Measurements from ENCODE around the gene APEH.

DNA sequence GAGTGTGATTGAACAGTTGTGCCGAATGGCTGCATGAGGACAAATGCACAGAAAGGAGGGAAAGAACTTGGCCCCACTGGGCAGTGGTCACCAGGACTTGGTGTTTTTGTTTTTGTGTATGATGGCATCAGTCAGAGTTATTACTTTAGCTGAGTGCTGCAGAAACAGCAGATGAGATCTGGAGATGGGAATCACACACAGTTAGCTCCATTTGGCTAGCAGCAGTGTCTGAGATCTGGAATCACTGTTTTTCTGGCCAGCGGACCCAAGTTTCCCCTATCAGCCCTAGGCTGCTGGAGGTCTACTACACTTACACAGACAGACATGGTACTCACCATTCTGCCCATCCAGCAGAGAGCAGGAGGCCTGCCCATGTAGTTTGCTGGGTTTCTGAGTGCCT, 45.9 kb upstream of the APEH start:
- TF ChIP-seq LARP7 (IDR thresholded peaks at IDR 0.05), result no peak
- TF ChIP-seq, protein P1, sequence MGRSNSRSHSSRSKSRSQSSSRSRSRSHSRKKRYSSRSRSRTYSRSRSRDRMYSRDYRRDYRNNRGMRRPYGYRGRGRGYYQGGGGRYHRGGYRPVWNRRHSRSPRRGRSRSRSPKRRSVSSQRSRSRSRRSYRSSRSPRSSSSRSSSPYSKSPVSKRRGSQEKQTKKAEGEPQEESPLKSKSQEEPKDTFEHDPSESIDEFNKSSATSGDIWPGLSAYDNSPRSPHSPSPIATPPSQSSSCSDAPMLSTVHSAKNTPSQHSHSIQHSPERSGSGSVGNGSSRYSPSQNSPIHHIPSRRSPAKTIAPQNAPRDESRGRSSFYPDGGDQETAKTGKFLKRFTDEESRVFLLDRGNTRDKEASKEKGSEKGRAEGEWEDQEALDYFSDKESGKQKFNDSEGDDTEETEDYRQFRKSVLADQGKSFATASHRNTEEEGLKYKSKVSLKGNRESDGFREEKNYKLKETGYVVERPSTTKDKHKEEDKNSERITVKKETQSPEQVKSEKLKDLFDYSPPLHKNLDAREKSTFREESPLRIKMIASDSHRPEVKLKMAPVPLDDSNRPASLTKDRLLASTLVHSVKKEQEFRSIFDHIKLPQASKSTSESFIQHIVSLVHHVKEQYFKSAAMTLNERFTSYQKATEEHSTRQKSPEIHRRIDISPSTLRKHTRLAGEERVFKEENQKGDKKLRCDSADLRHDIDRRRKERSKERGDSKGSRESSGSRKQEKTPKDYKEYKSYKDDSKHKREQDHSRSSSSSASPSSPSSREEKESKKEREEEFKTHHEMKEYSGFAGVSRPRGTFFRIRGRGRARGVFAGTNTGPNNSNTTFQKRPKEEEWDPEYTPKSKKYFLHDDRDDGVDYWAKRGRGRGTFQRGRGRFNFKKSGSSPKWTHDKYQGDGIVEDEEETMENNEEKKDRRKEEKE (IDR thresholded peaks at IDR 0.05), result no peak
- TF ChIP-seq, protein P2, sequence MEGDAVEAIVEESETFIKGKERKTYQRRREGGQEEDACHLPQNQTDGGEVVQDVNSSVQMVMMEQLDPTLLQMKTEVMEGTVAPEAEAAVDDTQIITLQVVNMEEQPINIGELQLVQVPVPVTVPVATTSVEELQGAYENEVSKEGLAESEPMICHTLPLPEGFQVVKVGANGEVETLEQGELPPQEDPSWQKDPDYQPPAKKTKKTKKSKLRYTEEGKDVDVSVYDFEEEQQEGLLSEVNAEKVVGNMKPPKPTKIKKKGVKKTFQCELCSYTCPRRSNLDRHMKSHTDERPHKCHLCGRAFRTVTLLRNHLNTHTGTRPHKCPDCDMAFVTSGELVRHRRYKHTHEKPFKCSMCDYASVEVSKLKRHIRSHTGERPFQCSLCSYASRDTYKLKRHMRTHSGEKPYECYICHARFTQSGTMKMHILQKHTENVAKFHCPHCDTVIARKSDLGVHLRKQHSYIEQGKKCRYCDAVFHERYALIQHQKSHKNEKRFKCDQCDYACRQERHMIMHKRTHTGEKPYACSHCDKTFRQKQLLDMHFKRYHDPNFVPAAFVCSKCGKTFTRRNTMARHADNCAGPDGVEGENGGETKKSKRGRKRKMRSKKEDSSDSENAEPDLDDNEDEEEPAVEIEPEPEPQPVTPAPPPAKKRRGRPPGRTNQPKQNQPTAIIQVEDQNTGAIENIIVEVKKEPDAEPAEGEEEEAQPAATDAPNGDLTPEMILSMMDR (IDR thresholded peaks at IDR 0.05 in 2 of 3, conservative IDR thresholded peaks at IDR 0.05 in 1 of 3; ENCODE audit: control insufficient read depth in 2 of 3, extremely low read depth in 1 of 3, insufficient read depth in 1 of 3, low read depth in 3 of 3, low read length in 3 of 3), result no peak
- TF ChIP-seq MTA3 (IDR thresholded peaks at IDR 0.05; ENCODE audit: borderline replicate concordance, low read length), result no peak
- no peak for TF ChIP-seq CHD4 (IDR thresholded peaks at IDR 0.05)
- TF ChIP-seq, protein P3, sequence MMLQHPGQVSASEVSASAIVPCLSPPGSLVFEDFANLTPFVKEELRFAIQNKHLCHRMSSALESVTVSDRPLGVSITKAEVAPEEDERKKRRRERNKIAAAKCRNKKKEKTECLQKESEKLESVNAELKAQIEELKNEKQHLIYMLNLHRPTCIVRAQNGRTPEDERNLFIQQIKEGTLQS (IDR thresholded peaks at IDR 0.05; ENCODE audit: borderline replicate concordance, extremely low read depth, low read depth, low read length), result no peak
- no peak for TF ChIP-seq FOXM1 (IDR thresholded peaks at IDR 0.05; ENCODE audit: low read depth, low read length)
- TF ChIP-seq, protein P4, sequence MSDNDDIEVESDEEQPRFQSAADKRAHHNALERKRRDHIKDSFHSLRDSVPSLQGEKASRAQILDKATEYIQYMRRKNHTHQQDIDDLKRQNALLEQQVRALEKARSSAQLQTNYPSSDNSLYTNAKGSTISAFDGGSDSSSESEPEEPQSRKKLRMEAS (IDR thresholded peaks at IDR 0.05; ENCODE audit: low read depth, low read length), result no peak
- TF ChIP-seq EP300 (IDR thresholded peaks at IDR 0.05; ENCODE audit: borderline replicate concordance in 1 of 2, control insufficient read depth in 1 of 2, low read depth in 2 of 2, low read length in 2 of 2), result no peak
- TF ChIP-seq BRCA1 (IDR thresholded peaks at IDR 0.05; ENCODE audit: low read depth, low read length), result no peak
- TF ChIP-seq, protein P5, sequence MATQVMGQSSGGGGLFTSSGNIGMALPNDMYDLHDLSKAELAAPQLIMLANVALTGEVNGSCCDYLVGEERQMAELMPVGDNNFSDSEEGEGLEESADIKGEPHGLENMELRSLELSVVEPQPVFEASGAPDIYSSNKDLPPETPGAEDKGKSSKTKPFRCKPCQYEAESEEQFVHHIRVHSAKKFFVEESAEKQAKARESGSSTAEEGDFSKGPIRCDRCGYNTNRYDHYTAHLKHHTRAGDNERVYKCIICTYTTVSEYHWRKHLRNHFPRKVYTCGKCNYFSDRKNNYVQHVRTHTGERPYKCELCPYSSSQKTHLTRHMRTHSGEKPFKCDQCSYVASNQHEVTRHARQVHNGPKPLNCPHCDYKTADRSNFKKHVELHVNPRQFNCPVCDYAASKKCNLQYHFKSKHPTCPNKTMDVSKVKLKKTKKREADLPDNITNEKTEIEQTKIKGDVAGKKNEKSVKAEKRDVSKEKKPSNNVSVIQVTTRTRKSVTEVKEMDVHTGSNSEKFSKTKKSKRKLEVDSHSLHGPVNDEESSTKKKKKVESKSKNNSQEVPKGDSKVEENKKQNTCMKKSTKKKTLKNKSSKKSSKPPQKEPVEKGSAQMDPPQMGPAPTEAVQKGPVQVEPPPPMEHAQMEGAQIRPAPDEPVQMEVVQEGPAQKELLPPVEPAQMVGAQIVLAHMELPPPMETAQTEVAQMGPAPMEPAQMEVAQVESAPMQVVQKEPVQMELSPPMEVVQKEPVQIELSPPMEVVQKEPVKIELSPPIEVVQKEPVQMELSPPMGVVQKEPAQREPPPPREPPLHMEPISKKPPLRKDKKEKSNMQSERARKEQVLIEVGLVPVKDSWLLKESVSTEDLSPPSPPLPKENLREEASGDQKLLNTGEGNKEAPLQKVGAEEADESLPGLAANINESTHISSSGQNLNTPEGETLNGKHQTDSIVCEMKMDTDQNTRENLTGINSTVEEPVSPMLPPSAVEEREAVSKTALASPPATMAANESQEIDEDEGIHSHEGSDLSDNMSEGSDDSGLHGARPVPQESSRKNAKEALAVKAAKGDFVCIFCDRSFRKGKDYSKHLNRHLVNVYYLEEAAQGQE (IDR thresholded peaks at IDR 0.05; ENCODE audit: low read depth, low read length), result no peak

Data from GM12878 (cell line).